Thyroid gland (tissue), 4 donors: ENCODE data around the gene AHR.
"Not testable (repeated sequence)": the region's sequence is repeated elsewhere in the genome, so short reads cannot be mapped to it uniquely, and the experiment has no call there.

ENCODE experiments used
- POLR2A ChIP-seq, 2 donors: fragments of 450-650 bp; IDR thresholded peaks; one replicate each; pipeline ENCODE4 v1.6.1; 2017; ENCODE audit warnings: antibody characterized with exemption in 2 of 2, mild to moderate bottlenecking in 2 of 2, moderate library complexity in 1 of 2
- TF ChIP-seq, protein P1 (sequence below), 6 experiments: fragments of 200-600 bp in 3 of 6; fragments of 450-650 bp in 3 of 6; sonication (generic) in 3 of 6; IDR thresholded peaks; one replicate each; pipeline ENCODE4 v1.5.1; 2016 to 2019; ENCODE audit warnings: antibody characterized with exemption in 6 of 6, mild to moderate bottlenecking in 2 of 6, inconsistent platforms in 1 of 6, moderate library complexity in 1 of 6

DNA sequence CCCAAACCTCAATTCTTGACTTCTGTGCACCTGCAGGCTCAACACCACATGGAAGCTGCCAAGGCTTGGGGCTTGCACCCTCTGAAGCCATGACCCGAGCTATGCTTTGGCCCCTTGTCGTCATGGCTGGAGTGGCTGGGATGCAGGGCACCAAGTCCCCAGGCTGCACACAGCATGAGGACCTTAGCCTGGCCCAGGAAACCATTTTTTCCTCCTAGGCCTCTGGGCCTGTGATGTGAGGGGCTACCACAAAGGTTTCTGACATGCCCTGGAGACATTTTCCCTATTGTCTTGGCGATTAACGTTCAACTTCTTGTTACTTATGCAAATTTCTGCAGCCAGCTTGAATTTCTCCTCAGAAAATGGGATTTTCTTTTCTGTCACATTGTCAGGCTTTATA is 96.1 kb downstream of the AHR start:
- TF ChIP-seq, protein P1, sequence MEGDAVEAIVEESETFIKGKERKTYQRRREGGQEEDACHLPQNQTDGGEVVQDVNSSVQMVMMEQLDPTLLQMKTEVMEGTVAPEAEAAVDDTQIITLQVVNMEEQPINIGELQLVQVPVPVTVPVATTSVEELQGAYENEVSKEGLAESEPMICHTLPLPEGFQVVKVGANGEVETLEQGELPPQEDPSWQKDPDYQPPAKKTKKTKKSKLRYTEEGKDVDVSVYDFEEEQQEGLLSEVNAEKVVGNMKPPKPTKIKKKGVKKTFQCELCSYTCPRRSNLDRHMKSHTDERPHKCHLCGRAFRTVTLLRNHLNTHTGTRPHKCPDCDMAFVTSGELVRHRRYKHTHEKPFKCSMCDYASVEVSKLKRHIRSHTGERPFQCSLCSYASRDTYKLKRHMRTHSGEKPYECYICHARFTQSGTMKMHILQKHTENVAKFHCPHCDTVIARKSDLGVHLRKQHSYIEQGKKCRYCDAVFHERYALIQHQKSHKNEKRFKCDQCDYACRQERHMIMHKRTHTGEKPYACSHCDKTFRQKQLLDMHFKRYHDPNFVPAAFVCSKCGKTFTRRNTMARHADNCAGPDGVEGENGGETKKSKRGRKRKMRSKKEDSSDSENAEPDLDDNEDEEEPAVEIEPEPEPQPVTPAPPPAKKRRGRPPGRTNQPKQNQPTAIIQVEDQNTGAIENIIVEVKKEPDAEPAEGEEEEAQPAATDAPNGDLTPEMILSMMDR (IDR thresholded peaks at IDR 0.05): not testable (repeated sequence)
- TF ChIP-seq POLR2A (IDR thresholded peaks at IDR 0.05): not testable (repeated sequence)
